ENCODE measurements around the gene IL10RB. TPM values are rescaled to one million over a fixed set of nuclear protein-coding genes. Genes with fewer than 3 reads are reported as not detected.

The IL10RB gene
- total RNA-seq, 1 donor from 2014 or later: 49.1 TPM

DNA sequence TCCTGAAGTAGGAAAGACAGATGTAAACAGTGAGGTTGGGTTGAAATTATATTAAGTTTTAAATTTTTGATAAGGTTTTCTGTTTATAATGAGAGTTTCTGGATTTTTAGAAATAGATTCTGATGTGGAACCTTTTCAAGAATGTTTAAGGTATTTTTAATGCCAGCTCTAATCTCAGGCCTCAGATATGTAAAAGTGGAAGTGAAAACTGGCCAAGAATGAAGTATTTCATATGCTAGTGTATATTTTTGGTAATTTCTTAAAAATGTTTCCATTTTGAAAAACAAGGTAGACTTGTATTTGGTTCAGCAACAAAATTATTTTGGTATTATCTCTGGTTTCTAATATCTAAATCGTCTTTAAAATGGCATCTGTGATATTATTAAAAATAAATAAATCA, 73.0 kb downstream of the IL10RB start:
- intact Hi-C loops (cut with DNase I): no loop called here
- H3K36me3 ChIP-seq: peaks cover 52% of the 10 kb centered on the region

DNA sequence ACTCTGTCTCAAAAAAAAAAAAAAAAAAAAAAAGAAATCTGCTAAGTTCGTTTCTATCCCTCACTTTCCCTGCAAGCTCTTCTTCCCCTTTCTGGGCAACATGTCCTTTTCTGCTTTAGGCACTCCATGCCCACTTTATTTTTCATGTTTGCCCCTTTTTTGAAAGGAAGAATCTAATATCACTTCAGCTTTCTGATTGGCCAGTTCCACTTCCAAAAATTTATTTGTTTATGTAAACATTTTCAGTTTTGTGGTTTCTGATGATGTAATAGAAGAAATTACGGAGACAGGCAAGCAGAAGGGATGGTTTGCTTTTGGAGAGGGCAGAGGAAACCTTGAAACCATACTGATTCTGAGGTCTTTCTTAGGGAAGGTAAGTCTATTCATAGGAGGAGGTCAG, 73.8 kb downstream of the IL10RB start:
- peaks cover 16% of the 10 kb centered on the region for H3K4me1 ChIP-seq
- peak overlapping the region; percentile 14 for H3K27ac ChIP-seq
- intact Hi-C loops (cut with DNase I): no loop called here
- H3K27me3 ChIP-seq (ENCODE audit: low read depth): no peaks in the 10 kb centered on the region
- DNase-seq (no peak), ATAC-seq (no peak)
- H3K9me3 ChIP-seq: no peaks in the 10 kb centered on the region
- TF ChIP-seq, protein P1, sequence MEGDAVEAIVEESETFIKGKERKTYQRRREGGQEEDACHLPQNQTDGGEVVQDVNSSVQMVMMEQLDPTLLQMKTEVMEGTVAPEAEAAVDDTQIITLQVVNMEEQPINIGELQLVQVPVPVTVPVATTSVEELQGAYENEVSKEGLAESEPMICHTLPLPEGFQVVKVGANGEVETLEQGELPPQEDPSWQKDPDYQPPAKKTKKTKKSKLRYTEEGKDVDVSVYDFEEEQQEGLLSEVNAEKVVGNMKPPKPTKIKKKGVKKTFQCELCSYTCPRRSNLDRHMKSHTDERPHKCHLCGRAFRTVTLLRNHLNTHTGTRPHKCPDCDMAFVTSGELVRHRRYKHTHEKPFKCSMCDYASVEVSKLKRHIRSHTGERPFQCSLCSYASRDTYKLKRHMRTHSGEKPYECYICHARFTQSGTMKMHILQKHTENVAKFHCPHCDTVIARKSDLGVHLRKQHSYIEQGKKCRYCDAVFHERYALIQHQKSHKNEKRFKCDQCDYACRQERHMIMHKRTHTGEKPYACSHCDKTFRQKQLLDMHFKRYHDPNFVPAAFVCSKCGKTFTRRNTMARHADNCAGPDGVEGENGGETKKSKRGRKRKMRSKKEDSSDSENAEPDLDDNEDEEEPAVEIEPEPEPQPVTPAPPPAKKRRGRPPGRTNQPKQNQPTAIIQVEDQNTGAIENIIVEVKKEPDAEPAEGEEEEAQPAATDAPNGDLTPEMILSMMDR (IDR thresholded peaks at IDR 0.05): no peak
- no peak overlapping the region for H3K4me3 ChIP-seq
- H3K36me3 ChIP-seq: peaks cover 60% of the 10 kb centered on the region

More for the DNA sequence above, 73.0 kb downstream of the IL10RB start:
- ATAC-seq (no peak), DNase-seq (no peak)
- Histone ChIP-seq H3K4me1 (peaks cover 16% of the 10 kb centered on the region), H3K27ac (peak overlapping the region; percentile 14), H3K9me3 (no peaks in the 10 kb centered on the region), H3K4me3 (no peak overlapping the region), H3K27me3 (ENCODE audit: low read depth) (no peaks in the 10 kb centered on the region)
- TF ChIP-seq, protein P1 (IDR thresholded peaks at IDR 0.05): no peak

DNA sequence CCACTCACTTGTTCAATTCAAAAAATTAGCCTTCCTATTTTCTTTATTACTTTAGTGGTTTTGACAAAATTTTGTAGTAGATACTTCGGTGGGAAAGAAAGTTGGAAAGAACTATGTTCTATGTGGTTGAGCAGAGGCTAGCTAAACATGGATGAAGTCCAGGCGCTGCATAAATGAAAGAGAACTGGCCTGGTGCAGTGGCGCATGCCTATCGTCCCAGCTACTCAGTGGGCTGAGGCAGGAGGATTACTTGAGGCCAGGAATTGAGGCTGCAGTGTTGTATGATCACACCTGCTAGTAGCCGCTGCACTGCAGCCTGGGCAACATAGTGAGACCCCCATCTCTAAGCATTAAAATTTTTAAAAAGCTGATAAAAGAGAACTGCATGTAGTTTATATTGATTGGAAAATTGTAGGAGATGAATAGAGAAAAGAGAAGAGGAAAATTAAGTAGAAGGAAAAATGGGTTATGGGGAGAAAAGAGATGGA, 79.6 kb downstream of the IL10RB start:
- ATAC-seq: no peak
- no peaks in the 10 kb centered on the region for H3K4me1 ChIP-seq
- no peaks in the 10 kb centered on the region for H3K27me3 ChIP-seq (ENCODE audit: low read depth)
- TF ChIP-seq, protein P1 (IDR thresholded peaks at IDR 0.05): no peak
- H3K36me3 ChIP-seq: peaks cover 94% of the 10 kb centered on the region
- no peak overlapping the region for H3K27ac ChIP-seq
- no peaks in the 10 kb centered on the region for H3K9me3 ChIP-seq
- intact Hi-C loops (cut with DNase I): no loop called here
- DNase-seq: no peak
- H3K4me3 ChIP-seq: no peak overlapping the region

Other genes starting within 250 kb of the IL10RB start
- gene OLIG2, start 240.4 kb upstream of the IL10RB start, total RNA-seq: not detected
- gene OLIG1, start 196.2 kb upstream of the IL10RB start, total RNA-seq: 0.59 TPM
- gene IFNAR2, start 36.4 kb upstream of the IL10RB start, total RNA-seq: 34.5 TPM
- 64.5 TPM for gene IFNAR1, start 58.6 kb downstream of the IL10RB start, total RNA-seq
- 83.5 TPM for gene IFNGR2, start 137.0 kb downstream of the IL10RB start, total RNA-seq
- 59.6 TPM for gene TMEM50B, start 213.6 kb downstream of the IL10RB start, total RNA-seq
- 2.1 TPM for gene DNAJC28, start 225.3 kb downstream of the IL10RB start, total RNA-seq

All from lower lobe of right lung (tissue), 2 donors.